Measurements from ENCODE around the gene DUSP28. TPM values are rescaled to one million over a fixed set of nuclear protein-coding genes. Genes with fewer than 3 reads are reported as not detected.

Gene DUSP28
- total and polyA plus RNA-seq, 2 of the 13 experiments (the other 11 are each of a cell fraction or from before 2014, with no cell fraction given), result 5.2 to 8.6 TPM

DNA sequence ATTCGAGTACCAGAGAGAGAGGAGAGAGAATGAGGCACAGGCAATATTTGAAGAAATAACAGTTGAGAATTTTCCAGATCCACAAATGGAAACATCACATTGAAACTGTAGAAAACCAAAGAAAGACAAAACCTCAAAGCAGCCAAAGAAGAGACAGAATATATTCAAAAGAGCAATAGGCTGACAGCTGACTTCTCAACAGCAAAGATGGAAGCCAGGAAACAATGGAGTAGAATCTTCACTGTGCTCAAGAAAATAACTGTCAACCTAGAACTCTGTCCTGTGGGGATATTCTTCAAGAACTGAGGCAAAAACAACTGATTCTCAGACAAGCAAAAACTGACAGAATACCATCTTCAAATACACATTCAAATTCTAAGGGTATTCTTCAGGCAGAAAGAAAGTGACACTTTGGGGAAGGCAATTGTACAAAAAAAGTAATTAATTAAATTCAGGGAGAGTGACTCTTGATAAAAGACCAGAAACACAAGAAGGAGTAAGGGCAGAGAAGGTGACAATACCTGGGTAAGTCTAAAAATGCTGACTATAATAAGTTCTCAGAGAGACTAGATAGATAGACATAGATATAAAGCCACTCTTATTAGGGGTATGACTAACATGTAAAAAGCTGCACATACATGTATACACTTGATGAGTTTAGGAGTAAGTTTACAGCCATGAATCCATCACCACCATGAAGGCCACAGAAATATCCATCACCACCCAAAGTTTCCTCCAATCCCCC, 28.0 kb upstream of the DUSP28 start:
- Histone ChIP-seq H3K9ac (ENCODE audit: insufficient read depth, low read depth, low read length) (no peak overlapping the region), H3K79me2 (ENCODE audit: insufficient read depth, low read length) (peaks cover 2% of the 10 kb centered on the region), H3K9me3 (ENCODE audit: low read length) (peaks cover 18% of the 10 kb centered on the region), H2AFZ (ENCODE audit: low read length) (no peak overlapping the region), H3K27ac (ENCODE audit: extremely low read length, insufficient read depth, low read length) (no peak overlapping the region), H3K4me3 (replicated peaks in 1 of 3; ENCODE audit: insufficient read depth in 1 of 3, low read depth in 2 of 3, low read length in 3 of 3) (no peak overlapping the region), H3K27me3 (ENCODE audit: control insufficient read depth in 1 of 2, insufficient read depth in 2 of 2, low read length in 2 of 2) (no peaks in the 10 kb centered on the region), H4K20me1 (ENCODE audit: insufficient read depth, low read length) (no peaks in the 10 kb centered on the region), H3K4me1 (ENCODE audit: insufficient read depth, low read length) (no peaks in the 10 kb centered on the region), H3K4me2 (ENCODE audit: low read depth, low read length) (no peak overlapping the region), H3K36me3 (replicated peaks in 1 of 2; ENCODE audit: control insufficient read depth in 1 of 2, insufficient read depth in 2 of 2, low read length in 2 of 2) (peaks cover 9 to 35% of the 10 kb centered on the region in 2 experiments; a peak in 4 of 5 replicates)
- POLR2A ChIA-PET, result no interaction called here
- DNase-seq (ENCODE audit: low spot score) (no peak), ATAC-seq (no peak), FAIRE-seq (no peak)
- peak; percentile 53 to 65 for TF ChIP-seq MAFK (conservative IDR thresholded peaks at IDR 0.05 in 1 of 2, IDR thresholded peaks at IDR 0.05 in 1 of 2; ENCODE audit: low read length in 2 of 2)
- TF ChIP-seq ZNF776 (CRISPR knock-in tag; IDR thresholded peaks at IDR 0.05), result no peak
- no peak for TF ChIP-seq ZNF570 (CRISPR knock-in tag; IDR thresholded peaks at IDR 0.05; ENCODE audit: borderline replicate concordance)
- no peak for TF ChIP-seq POGZ (CRISPR knock-in tag; IDR thresholded peaks at IDR 0.05)
- TF ChIP-seq ARID2 (CRISPR knock-in tag; IDR thresholded peaks at IDR 0.05; ENCODE audit: borderline replicate concordance), result no peak
- TF ChIP-seq SP4 (CRISPR knock-in tag; IDR thresholded peaks at IDR 0.05), result no peak
- TF ChIP-seq MAFF (IDR thresholded peaks at IDR 0.05; ENCODE audit: low read depth, low read length), result peak; percentile 41
- TF ChIP-seq ZNF317 (CRISPR knock-in tag; IDR thresholded peaks at IDR 0.05), result peak; percentile 100
- TF ChIP-seq, protein P1, sequence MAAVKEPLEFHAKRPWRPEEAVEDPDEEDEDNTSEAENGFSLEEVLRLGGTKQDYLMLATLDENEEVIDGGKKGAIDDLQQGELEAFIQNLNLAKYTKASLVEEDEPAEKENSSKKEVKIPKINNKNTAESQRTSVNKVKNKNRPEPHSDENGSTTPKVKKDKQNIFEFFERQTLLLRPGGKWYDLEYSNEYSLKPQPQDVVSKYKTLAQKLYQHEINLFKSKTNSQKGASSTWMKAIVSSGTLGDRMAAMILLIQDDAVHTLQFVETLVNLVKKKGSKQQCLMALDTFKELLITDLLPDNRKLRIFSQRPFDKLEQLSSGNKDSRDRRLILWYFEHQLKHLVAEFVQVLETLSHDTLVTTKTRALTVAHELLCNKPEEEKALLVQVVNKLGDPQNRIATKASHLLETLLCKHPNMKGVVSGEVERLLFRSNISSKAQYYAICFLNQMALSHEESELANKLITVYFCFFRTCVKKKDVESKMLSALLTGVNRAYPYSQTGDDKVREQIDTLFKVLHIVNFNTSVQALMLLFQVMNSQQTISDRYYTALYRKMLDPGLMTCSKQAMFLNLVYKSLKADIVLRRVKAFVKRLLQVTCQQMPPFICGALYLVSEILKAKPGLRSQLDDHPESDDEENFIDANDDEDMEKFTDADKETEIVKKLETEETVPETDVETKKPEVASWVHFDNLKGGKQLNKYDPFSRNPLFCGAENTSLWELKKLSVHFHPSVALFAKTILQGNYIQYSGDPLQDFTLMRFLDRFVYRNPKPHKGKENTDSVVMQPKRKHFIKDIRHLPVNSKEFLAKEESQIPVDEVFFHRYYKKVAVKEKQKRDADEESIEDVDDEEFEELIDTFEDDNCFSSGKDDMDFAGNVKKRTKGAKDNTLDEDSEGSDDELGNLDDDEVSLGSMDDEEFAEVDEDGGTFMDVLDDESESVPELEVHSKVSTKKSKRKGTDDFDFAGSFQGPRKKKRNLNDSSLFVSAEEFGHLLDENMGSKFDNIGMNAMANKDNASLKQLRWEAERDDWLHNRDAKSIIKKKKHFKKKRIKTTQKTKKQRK (IDR thresholded peaks at IDR 0.05; ENCODE audit: low read length), result no peak
- no peak for TF ChIP-seq PHF5A (CRISPR knock-in tag; IDR thresholded peaks at IDR 0.05; ENCODE audit: low read depth, unreplicated experiment)
- CTCF ChIA-PET (ENCODE audit: low intra/inter-chr PET ratio, low total read pairs), result no interaction called here
- in situ Hi-C loops (cut with HindIII; ENCODE audit: extremely low pct_ligation_motif_present, low pct_unique_long_range_greater_than_20kb), result no loop called here
- intact Hi-C loops (cut with micrococcal nuclease; ENCODE audit: unreplicated experiment), result no loop called here
- 98% methylated on average over 1 of the region's 1 CpG for WGBS (ENCODE audit: low lambda C conversion rate)
- BruUV-seq (replicated peaks), result no TSS peak
